Subcutaneous abdominal adipose tissue (tissue), 5 donors: ENCODE measurements around the gene KCNG4.
"Not testable (repeated sequence)": the region's sequence is repeated elsewhere in the genome, so short reads cannot be mapped to it uniquely, and the experiment has no call there.

Source experiments
- H3K27ac ChIP-seq: one replicate; pipeline ENCODE4 v1.7.0; 2013; ENCODE audit warnings: low read depth, mild to moderate bottlenecking, inconsistent platforms, low read length, moderate library complexity
- H3K27me3 ChIP-seq, 5 donors: one replicate each; pipeline ENCODE4 v1.7.0; 2013; ENCODE audit warnings: low read length in 5 of 5, inconsistent platforms in 1 of 5; ENCODE audit not compliant: control insufficient read depth in 5 of 5, insufficient read depth in 4 of 5
- H3K36me3 ChIP-seq, 5 donors: one replicate each; pipeline ENCODE4 v1.7.0; 2013; ENCODE audit warnings: low read length in 5 of 5; ENCODE audit not compliant: control insufficient read depth in 5 of 5, insufficient read depth in 5 of 5
- H3K4me1 ChIP-seq, 5 donors: one replicate each; pipeline ENCODE4 v1.7.0; 2013; ENCODE audit warnings: low read length in 5 of 5, mild to moderate bottlenecking in 3 of 5, moderate library complexity in 1 of 5; ENCODE audit not compliant: control insufficient read depth in 5 of 5, insufficient read depth in 5 of 5
- H3K4me3 ChIP-seq, 5 donors: one replicate each; pipeline ENCODE4 v1.7.0; 2013; ENCODE audit warnings: low read length in 5 of 5, low read depth in 1 of 5
- H3K9ac ChIP-seq, 5 donors: one replicate each; pipeline ENCODE4 v1.7.0; 2013; ENCODE audit warnings: low read length in 5 of 5, mild to moderate bottlenecking in 4 of 5, moderate library complexity in 3 of 5
- H3K9me3 ChIP-seq, 5 donors: one replicate each; pipeline ENCODE4 v1.7.0; 2013; ENCODE audit warnings: low read length in 5 of 5; ENCODE audit not compliant: control insufficient read depth in 5 of 5
- donor health status: healthy.
- donor health status: healthy.
- donor health status: healthy.
- donor health status: healthy.
- donor health status: healthy.

Gene KCNG4

DNA sequence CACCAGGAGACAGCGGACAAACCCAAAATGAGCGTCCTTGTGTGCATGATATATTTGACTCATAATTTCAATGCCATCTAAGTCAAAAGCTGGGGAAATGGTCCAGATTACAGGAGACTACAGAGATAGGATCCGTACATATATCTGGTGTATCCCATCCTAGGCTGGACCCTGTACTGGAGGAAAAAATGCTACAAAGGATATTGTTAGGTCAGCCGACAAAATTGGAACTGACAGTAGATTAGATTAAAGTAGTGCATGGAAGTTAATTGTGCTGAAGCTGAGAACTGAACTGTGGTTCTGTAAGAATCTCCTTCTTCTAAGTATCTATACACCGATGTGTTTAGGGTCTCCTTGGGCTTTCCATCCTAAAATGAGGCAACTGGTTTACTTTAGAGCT is 24.3 kb downstream of the KCNG4 start:
- H3K4me3 ChIP-seq = no peak overlapping the region
- H3K4me1 ChIP-seq = peaks cover 0 to 2% (median 0%) of the 10 kb centered on the region in 5 donors
- no peaks in the 10 kb centered on the region for H3K27me3 ChIP-seq
- H3K36me3 ChIP-seq = no peaks in the 10 kb centered on the region
- no peaks in the 10 kb centered on the region for H3K9me3 ChIP-seq
- no peak overlapping the region for H3K9ac ChIP-seq
- no peak overlapping the region for H3K27ac ChIP-seq

DNA sequence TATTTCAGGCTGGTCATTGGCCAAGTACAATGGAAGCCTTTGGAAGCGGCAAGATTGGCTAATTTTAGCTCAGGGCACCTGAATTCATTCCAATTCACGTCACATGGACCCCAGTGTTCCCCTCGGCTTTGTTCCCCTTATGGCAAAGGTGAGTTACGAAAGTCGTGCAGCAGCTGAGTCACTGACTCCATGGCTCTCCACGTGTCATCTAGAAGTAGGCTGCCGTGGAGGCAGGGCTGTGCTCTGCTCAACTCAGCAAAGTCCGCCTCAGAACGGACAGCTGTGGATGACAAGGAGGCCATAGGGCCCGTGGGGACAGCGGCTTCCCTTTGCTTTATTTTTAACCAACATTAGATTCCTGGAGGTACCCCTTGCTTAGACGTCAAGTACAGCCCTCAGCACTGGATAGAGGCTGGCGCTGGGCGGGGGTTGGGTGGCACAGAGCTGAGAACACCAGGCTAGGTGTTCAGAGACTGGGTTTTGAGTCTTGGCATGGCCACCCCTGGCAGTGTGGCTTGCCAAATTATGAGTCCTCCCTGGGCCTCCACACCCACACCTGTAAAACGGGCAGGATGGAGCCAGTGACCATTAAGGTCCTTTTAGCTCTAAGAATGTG is 25.3 kb downstream of the KCNG4 start:
- Histone ChIP-seq H3K9me3 (no peaks in the 10 kb centered on the region), H3K4me3 (no peak overlapping the region), H3K4me1 (peaks cover 0 to 2% (median 0%) of the 10 kb centered on the region in 5 donors), H3K36me3 (no peaks in the 10 kb centered on the region), H3K27me3 (no peaks in the 10 kb centered on the region), H3K27ac (no peak overlapping the region), H3K9ac (no peak overlapping the region)

DNA sequence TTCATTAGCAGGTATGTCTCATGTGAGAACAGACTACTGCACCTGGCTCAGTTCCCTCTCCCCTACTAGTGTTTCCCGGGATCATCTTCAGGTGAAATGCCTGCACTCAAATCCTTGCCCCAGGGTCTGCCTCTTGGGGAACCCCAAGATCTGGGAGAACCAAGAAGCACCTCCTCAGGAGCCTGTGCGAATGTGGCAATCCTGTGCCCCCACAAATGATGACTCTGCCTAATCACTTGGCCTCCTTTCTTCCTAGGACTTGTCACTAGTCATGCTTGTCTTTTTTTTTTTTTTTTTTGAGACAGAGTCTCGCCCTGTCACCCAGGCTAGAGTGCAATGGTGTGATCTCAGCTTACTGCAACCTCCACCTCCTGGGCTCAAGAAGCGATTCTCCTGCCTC is 27.2 kb downstream of the KCNG4 start:
- H3K27me3 ChIP-seq = no peaks in the 10 kb centered on the region
- H3K9ac ChIP-seq = no peak overlapping the region
- no peaks in the 10 kb centered on the region for H3K9me3 ChIP-seq
- no peak overlapping the region for H3K27ac ChIP-seq
- H3K4me1 ChIP-seq = peaks cover 0 to 2% (median 0%) of the 10 kb centered on the region in 5 donors
- H3K36me3 ChIP-seq = no peaks in the 10 kb centered on the region
- no peak overlapping the region for H3K4me3 ChIP-seq

DNA sequence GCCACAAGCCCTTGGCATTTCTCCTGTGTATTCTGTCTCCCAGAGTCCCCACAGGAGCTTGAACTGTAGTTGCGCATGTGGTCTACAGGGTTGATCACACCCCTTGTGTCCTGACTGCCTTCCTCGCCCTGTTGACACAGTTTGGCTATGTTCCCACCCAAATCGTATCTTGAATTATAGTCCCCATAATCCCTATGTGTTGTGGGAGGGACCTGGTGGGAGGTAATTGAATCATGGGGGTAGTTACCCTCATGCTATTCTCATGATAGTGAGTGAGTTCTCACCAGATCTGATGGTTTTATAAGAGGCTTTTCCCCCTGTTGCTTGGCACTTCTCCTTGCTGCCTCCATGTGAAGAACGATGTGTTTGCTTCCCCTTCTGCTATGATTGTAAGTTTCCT is 27.7 kb downstream of the KCNG4 start:
- no peak overlapping the region for H3K4me3 ChIP-seq

DNA sequence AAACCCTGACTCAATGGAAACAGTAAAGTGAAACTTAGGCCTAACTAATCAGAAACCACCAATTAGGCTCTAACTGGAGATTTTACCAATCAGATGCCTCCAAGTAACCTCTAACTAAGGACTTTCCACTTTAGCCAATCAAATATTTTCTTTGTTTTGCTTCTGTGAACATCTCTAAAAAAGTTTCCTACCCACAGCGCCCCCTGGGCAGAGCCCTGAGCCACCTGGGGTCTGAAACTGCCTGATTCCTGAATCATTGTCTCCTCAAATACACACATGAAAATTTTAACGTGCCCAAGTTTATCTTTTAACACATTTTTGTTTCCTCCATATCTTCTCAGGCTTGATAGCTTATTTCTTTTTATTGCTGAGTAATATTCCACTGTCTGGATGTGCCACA is 29.8 kb downstream of the KCNG4 start:
- H3K27ac ChIP-seq = no peak overlapping the region
- no peak overlapping the region for H3K4me3 ChIP-seq
- no peak overlapping the region for H3K9ac ChIP-seq
- peaks cover 0 to 2% (median 0%) of the 10 kb centered on the region in 5 donors for H3K4me1 ChIP-seq
- H3K9me3 ChIP-seq = no peaks in the 10 kb centered on the region
- peaks cover 0 to 2% (median 0%) of the 10 kb centered on the region in 5 donors for H3K27me3 ChIP-seq
- H3K36me3 ChIP-seq = no peaks in the 10 kb centered on the region

More for the DNA sequence above, 27.7 kb downstream of the KCNG4 start:
- no peaks in the 10 kb centered on the region for H3K27me3 ChIP-seq
- peaks cover 0 to 2% (median 0%) of the 10 kb centered on the region in 5 donors for H3K4me1 ChIP-seq
- H3K36me3 ChIP-seq = no peaks in the 10 kb centered on the region
- no peak overlapping the region for H3K9ac ChIP-seq
- no peak overlapping the region for H3K27ac ChIP-seq
- H3K9me3 ChIP-seq = no peaks in the 10 kb centered on the region

DNA sequence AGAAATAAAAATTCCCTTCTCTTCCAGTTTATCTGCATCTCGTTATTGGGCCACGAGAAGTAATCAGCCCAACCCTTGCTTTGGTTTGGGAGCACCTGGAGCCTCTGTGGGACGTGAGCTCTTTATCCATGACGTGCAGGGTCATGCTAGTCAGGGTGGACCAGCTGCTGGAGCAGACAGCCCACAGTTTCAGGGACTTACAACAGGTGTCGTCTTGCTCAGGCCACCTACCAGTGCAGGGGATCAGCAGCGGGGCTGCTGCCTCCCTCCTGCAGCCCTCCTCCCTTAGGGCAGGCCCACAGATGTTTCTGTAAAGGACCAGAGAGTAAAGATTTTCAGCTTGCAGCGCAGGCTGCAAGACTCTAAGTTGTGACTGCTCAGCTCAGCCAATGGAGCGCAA is 31.9 kb downstream of the KCNG4 start:
- Histone ChIP-seq H3K9me3 (no peaks in the 10 kb centered on the region), H3K27ac (no peak overlapping the region), H3K4me3 (no peak overlapping the region), H3K4me1 (no peaks in the 10 kb centered on the region), H3K9ac (no peak overlapping the region), H3K36me3 (no peaks in the 10 kb centered on the region), H3K27me3 (peaks cover 0 to 2% (median 0%) of the 10 kb centered on the region in 5 donors)

DNA sequence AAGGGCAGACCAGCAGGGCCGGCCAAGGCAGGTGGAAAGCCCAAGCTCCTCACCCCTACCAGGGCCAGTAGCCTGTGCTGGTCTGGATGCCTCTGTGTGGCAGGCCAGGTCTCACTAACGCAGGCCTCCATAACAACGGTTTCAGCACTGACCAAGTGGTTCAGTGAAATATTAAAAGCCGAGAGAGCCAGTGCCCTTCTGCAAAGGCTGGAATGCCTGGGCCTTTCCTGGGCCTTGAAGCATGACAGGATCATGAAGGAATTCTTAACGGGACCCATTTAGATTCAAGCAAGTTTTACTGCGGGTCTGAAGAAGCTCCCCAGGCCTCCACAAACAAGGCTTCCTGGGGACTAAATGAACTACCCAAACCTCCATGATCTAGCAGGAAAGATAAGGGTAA is 32.6 kb downstream of the KCNG4 start:
- no peaks in the 10 kb centered on the region for H3K4me1 ChIP-seq
- H3K9ac ChIP-seq = no peak overlapping the region
- H3K4me3 ChIP-seq = no peak overlapping the region
- H3K27ac ChIP-seq = no peak overlapping the region
- no peaks in the 10 kb centered on the region for H3K36me3 ChIP-seq
- H3K9me3 ChIP-seq = no peaks in the 10 kb centered on the region
- peaks cover 0 to 2% (median 0%) of the 10 kb centered on the region in 5 donors for H3K27me3 ChIP-seq

DNA sequence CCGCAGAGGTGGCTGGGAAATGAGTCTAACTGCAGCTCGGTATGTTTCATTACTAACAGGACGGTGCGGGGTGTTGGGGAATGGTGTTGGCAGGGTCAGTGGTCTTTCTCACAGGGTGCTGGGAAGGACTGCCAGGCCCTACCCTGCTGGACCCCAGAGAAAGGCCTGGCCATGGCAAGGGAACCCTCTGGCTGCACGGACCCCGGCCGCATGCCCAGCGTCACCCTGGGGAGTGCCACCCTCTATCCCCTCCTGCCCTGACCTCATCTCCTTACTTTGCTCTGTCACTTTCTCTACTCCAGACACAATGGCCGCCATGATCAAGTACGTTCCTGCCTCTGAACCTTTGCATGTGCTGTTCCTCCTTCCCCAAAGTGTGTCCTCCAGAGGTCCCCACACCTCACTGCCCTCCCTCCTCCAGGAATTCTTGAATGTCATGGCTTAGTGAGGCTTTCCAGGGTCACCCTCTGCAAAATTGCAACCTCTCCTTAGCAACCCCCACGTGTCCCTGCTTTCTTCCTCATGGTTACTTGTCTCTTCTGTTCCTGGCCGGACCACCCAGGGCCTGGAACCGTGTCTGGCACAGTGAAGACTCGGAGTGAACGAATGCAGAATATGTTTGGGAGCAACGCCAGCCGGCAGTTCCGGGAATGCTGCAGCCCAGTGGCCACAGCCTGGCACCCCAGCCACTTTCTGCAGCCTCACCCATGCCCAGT is 33.7 kb downstream of the KCNG4 start:
- H3K27ac ChIP-seq = no peak overlapping the region
- H3K36me3 ChIP-seq = no peaks in the 10 kb centered on the region
- peaks cover 0 to 2% (median 0%) of the 10 kb centered on the region in 5 donors for H3K27me3 ChIP-seq
- no peak overlapping the region for H3K9ac ChIP-seq
- no peak overlapping the region for H3K4me3 ChIP-seq
- H3K9me3 ChIP-seq = no peaks in the 10 kb centered on the region
- H3K4me1 ChIP-seq = no peaks in the 10 kb centered on the region

DNA sequence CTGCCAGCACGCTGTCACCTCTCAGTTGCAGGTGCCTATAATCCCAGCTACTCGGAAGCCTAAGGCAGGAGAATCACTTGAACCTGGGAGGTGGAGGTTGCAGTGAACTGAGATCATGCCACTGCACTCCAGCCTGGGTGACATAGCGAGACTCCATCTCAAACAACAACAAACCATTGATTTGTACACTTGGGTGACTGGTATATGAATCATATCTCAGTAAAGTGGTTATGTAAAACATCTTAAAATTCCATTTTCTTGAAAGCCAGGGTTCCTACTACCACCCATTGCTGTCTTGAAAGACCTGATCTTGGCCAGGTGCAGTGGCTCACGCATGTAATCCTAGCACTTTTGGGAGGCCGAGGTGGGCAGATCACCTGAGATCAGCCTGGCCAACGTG is 34.7 kb downstream of the KCNG4 start:
- H3K27me3 ChIP-seq, H3K36me3 ChIP-seq, H3K9me3 ChIP-seq, H3K9ac ChIP-seq, H3K4me3 ChIP-seq, H3K27ac ChIP-seq, H3K4me1 ChIP-seq: not testable (repeated sequence)

DNA sequence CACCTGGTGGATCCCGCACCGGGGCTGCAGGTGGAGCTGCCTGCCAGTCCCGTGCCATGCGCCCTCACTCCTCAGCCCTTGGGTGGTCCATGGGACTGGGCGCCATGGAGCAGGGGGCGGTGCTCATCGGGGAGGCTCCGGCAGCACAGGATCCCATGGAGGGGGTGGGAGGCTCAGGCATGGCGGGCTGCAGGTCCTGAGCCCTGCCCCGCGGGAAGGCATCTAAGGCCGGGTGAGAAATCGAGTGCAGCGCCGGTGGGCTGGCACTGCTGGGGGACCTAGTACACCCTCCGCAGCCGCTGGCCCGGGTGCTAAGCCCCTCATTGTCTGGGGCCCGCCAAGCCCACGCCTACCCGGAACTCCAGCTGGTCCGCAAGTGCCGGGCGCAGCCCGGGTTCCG is 35.3 kb downstream of the KCNG4 start:
- H3K4me3 ChIP-seq, H3K36me3 ChIP-seq, H3K9ac ChIP-seq, H3K27me3 ChIP-seq, H3K4me1 ChIP-seq, H3K27ac ChIP-seq, H3K9me3 ChIP-seq: not testable (repeated sequence)
